ENCODE results near the gene MIF4GD.
A peak's percentile ranks its signal among the peaks of the same experiment; 100 is the strongest.

Gene MIF4GD

GRCh38 chr17:75232786-75233185 is 38.2 kb downstream of the MIF4GD start:
- no peak for DNase-seq (ENCODE audit: low spot score)

- no peak for DNase-seq (ENCODE audit: low spot score)
Measured at GRCh38 chr17:75231741-75232464, 39.1 kb downstream of the MIF4GD start.

GRCh38 chr17:75231071-75231470 is 40.0 kb downstream of the MIF4GD start:
- no peak for DNase-seq (ENCODE audit: low spot score)

GRCh38 chr17:75228847-75229246 is 42.2 kb downstream of the MIF4GD start:
- no peak for DNase-seq (ENCODE audit: low spot score)

- peak; percentile 47 for DNase-seq (ENCODE audit: low spot score)
Measured at GRCh38 chr17:75228305-75228704, 42.7 kb downstream of the MIF4GD start.

- DNase-seq (ENCODE audit: low spot score) = no peak
Measured at GRCh38 chr17:75227729-75228128, 43.3 kb downstream of the MIF4GD start.

GRCh38 chr17:75225016-75225415 is 46.0 kb downstream of the MIF4GD start:
- no peak for DNase-seq (ENCODE audit: low spot score)

- no peak for DNase-seq (ENCODE audit: low spot score)
Measured at GRCh38 chr17:75219815-75220214, 51.2 kb downstream of the MIF4GD start.

- DNase-seq (ENCODE audit: low spot score) = no peak
Measured at GRCh38 chr17:75218131-75218530, 52.9 kb downstream of the MIF4GD start.
